HUES48 (cell line): Measurements from ENCODE around the gene TRIM41.
"Not testable (repeated sequence)": the region's sequence is repeated elsewhere in the genome, so short reads cannot be mapped to it uniquely, and the experiment has no call there.

Source experiments
- H3K27ac ChIP-seq: one replicate; pipeline ENCODE4 v1.7.0; 2013; ENCODE audit warnings: low read depth, low read length, inconsistent platforms
- H3K27me3 ChIP-seq: 2 replicates; pipeline ENCODE4 v1.6.1; 2013; ENCODE audit warnings: mild to moderate bottlenecking, low read length; ENCODE audit not compliant: control insufficient read depth, insufficient read depth
- H3K36me3 ChIP-seq: 2 replicates; pipeline ENCODE4 v1.6.1; 2013; ENCODE audit warnings: low read length; ENCODE audit not compliant: control insufficient read depth, insufficient read depth
- H3K4me1 ChIP-seq: 2 replicates; pipeline ENCODE4 v1.6.1; 2013; ENCODE audit warnings: mild to moderate bottlenecking, low read length; ENCODE audit not compliant: control insufficient read depth, insufficient read depth
- H3K4me3 ChIP-seq: 2 replicates; pipeline ENCODE4 v1.5.1; 2013; ENCODE audit warnings: mild to moderate bottlenecking, low read depth, low read length
- H3K9ac ChIP-seq: 2 replicates; pipeline ENCODE4 v1.6.1; 2013; ENCODE audit warnings: mild to moderate bottlenecking, low read depth, low read length, moderate library complexity
- H3K9me3 ChIP-seq: 2 replicates; pipeline ENCODE4 v1.6.1; 2013; ENCODE audit warnings: low read length; ENCODE audit not compliant: control insufficient read depth, insufficient read depth

TRIM41 gene

GRCh38 chr5:181282415-181282814 lies 59.3 kb downstream of the TRIM41 start:
- peaks cover 29% of the 10 kb centered on the region for H3K36me3 ChIP-seq
- H3K9ac ChIP-seq, H3K27me3 ChIP-seq, H3K9me3 ChIP-seq, H3K4me1 ChIP-seq, H3K27ac ChIP-seq: not testable (repeated sequence)
- peak overlapping the region; percentile 93 for H3K4me3 ChIP-seq

DNA sequence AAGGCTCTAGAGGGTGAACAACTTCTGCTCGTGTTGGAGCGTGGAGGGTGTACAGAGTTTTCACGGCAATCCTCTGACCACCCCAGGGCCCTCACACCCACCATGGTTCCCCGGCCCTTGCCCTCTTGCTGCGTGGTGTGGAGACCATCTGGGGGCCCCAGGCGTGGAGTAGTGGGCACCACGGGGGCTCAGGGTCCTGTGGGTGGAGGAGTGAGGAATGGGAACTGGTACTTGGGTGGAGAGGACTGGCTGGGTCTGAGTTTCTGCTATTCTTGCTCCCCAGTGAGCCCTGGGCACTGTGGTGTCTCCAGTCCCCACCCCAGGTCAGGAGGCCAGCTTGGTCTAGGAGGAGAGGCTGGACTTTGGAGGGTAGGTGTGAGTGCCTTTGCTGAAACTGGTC lies 59.8 kb downstream of the TRIM41 start:
- no peak overlapping the region for H3K9ac ChIP-seq
- no peaks in the 10 kb centered on the region for H3K27me3 ChIP-seq
- H3K4me3 ChIP-seq: no peak overlapping the region
- H3K4me1 ChIP-seq: no peaks in the 10 kb centered on the region
- no peak overlapping the region for H3K27ac ChIP-seq
- H3K9me3 ChIP-seq: no peaks in the 10 kb centered on the region
- H3K36me3 ChIP-seq: peaks cover 34% of the 10 kb centered on the region

DNA sequence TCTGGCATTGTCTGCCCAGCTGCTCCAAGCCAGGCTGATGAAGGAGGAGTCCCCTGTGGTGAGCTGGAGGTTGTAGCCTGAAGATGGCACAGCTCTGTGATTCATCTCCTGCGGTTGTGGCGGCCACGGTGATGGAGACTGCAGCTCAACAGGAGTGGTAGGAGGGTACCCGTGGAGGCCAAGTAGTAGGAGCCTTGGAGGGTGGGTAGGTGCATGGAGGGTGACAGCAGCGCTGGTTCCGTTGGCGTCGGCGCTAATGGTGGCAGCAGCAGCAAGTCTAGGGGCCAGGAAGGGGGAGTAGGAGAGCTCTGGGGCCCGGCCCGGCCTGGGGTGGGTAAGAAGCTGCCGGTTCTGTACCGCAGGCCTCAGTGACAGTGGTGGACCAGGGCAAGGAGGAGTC lies 60.3 kb downstream of the TRIM41 start:
- Histone ChIP-seq H3K36me3 (peaks cover 39% of the 10 kb centered on the region), H3K27ac (no peak overlapping the region), H3K4me1 (no peaks in the 10 kb centered on the region), H3K27me3 (no peaks in the 10 kb centered on the region), H3K9me3 (no peaks in the 10 kb centered on the region), H3K9ac (no peak overlapping the region), H3K4me3 (no peak overlapping the region)

GRCh38 chr5:181283841-181284755 lies 61.0 kb downstream of the TRIM41 start:
- not testable (repeated sequence) for H3K9me3 ChIP-seq, H3K9ac ChIP-seq, H3K4me3 ChIP-seq, H3K27me3 ChIP-seq, H3K4me1 ChIP-seq, H3K27ac ChIP-seq
- peaks cover 39% of the 10 kb centered on the region for H3K36me3 ChIP-seq
